ENCODE data around the gene KLHL6. TPM values are rescaled to one million over a fixed set of nuclear protein-coding genes. Genes with fewer than 3 reads are reported as not detected.

Gene KLHL6
- total RNA-seq, 1 experiment from 2014 or later = not detected

DNA sequence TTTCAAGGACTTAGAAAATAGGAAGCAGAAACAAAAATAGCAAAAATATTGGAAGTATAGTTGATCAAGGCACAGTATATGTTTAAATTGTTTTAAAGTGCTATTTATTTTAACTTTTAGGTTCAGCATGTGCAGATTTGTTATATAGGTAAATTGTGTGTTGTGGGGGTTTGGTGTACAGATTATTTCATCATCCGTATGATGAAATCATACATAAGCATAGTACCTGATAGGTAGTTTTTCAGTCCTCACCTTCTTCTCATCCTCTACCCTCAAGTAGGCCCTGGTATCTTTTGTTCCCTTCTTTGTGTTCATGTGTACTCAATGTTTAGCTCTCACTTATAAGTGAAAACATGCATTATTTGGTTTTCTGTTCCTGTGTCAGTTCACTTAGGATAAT, 50.9 kb downstream of the KLHL6 start:
- no peak overlapping the region for H3K18ac ChIP-seq (ENCODE audit: insufficient read length, low read depth, low read length)
- no peaks in the 10 kb centered on the region for H3K36me3 Mint-ChIP-seq (ENCODE audit: insufficient read depth in 1 of 3, low read depth in 3 of 3)
- H3K23me2 ChIP-seq (ENCODE audit: insufficient read length, low read depth, low read length, poor library complexity, severe bottlenecking) = no peaks in the 10 kb centered on the region
- H3K79me1 ChIP-seq (ENCODE audit: insufficient read depth, low read depth, low read length, poor library complexity, severe bottlenecking) = no peaks in the 10 kb centered on the region
- H3K23ac ChIP-seq (ENCODE audit: insufficient read length, low read depth, low read length) = no peak overlapping the region
- no peak overlapping the region for H3K27ac Mint-ChIP-seq
- no peak overlapping the region for H2BK15ac ChIP-seq (ENCODE audit: low read depth, low read length)
- WGBS (ENCODE audit: extremely low coverage, insufficient read length, low lambda C conversion rate) = no CpG with 5 or more reads among the region's 1 CpG
- no peak overlapping the region for H2BK5ac ChIP-seq (ENCODE audit: insufficient read length, low read length)
- H2BK20ac ChIP-seq (ENCODE audit: low read depth, low read length, poor library complexity, severe bottlenecking) = no peak overlapping the region
- no peak overlapping the region for H3K14ac ChIP-seq (ENCODE audit: insufficient read depth, low read length)
- no peak overlapping the region for H4K5ac ChIP-seq (ENCODE audit: insufficient read length, low read depth, low read length)
- H3K9me3 Mint-ChIP-seq = no peaks in the 10 kb centered on the region
- no peaks in the 10 kb centered on the region for H3K27me3 ChIP-seq (ENCODE audit: insufficient read depth, low read length)
- H4K91ac ChIP-seq (ENCODE audit: insufficient read length, low read depth, low read length) = no peak overlapping the region
- TF ChIP-seq, protein P1, sequence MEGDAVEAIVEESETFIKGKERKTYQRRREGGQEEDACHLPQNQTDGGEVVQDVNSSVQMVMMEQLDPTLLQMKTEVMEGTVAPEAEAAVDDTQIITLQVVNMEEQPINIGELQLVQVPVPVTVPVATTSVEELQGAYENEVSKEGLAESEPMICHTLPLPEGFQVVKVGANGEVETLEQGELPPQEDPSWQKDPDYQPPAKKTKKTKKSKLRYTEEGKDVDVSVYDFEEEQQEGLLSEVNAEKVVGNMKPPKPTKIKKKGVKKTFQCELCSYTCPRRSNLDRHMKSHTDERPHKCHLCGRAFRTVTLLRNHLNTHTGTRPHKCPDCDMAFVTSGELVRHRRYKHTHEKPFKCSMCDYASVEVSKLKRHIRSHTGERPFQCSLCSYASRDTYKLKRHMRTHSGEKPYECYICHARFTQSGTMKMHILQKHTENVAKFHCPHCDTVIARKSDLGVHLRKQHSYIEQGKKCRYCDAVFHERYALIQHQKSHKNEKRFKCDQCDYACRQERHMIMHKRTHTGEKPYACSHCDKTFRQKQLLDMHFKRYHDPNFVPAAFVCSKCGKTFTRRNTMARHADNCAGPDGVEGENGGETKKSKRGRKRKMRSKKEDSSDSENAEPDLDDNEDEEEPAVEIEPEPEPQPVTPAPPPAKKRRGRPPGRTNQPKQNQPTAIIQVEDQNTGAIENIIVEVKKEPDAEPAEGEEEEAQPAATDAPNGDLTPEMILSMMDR (conservative IDR thresholded peaks at IDR 0.05) = no peak
- no peaks in the 10 kb centered on the region for H3K4me1 ChIP-seq (ENCODE audit: insufficient read depth, low read length)
- DNase-seq = no peak
- no peaks in the 10 kb centered on the region for H4K20me1 ChIP-seq (ENCODE audit: control insufficient read depth, insufficient read depth, insufficient read length)
- no peaks in the 10 kb centered on the region for H3K27me3 Mint-ChIP-seq (ENCODE audit: low read depth)
- H3K4ac ChIP-seq (ENCODE audit: low read depth, low read length) = no peak overlapping the region
- H3K79me2 ChIP-seq (ENCODE audit: insufficient read depth, low read length) = no peaks in the 10 kb centered on the region
- no peak overlapping the region for H3K4me3 Mint-ChIP-seq
- no peak overlapping the region for H2BK120ac ChIP-seq (ENCODE audit: low read depth, low read length, poor library complexity, severe bottlenecking)
- no peak overlapping the region for H3K4me2 ChIP-seq (ENCODE audit: insufficient read depth, insufficient read length, low read length)
- H3T11ph ChIP-seq (ENCODE audit: low read length) = no peak overlapping the region
- H2AFZ ChIP-seq (ENCODE audit: low read length) = no peak overlapping the region
- no peak overlapping the region for H3K27ac ChIP-seq (ENCODE audit: insufficient read length, low read depth, low read length)
- no peak overlapping the region for H3K9ac ChIP-seq (ENCODE audit: extremely low read depth, insufficient read length, low read length)
- no peak overlapping the region for H2AK5ac ChIP-seq (ENCODE audit: insufficient read length, low read length)
- H4K8ac ChIP-seq (replicated peaks; ENCODE audit: insufficient read length, low read depth, low read length) = no peak overlapping the region
- H3K9me3 ChIP-seq (ENCODE audit: control insufficient read depth, low read depth, low read length) = no peaks in the 10 kb centered on the region
- no peak overlapping the region for H2BK12ac ChIP-seq (ENCODE audit: insufficient read length, low read depth, low read length)
- no peaks in the 10 kb centered on the region for H3K4me1 Mint-ChIP-seq
- H3K56ac ChIP-seq (ENCODE audit: insufficient read length, low read depth, low read length) = no peak overlapping the region

Data from H9 (cell line).